H1 (cell line): ENCODE data around the gene C2orf81.

ENCODE experiments used
- YY1 ChIP-seq: IDR thresholded peaks from 2 replicates; pipeline ENCODE4 v1.6.1; 2011; ENCODE audit warnings: low read depth, mild to moderate bottlenecking, low read length
- TF ChIP-seq, protein P1 (sequence below), 3 experiments: IDR thresholded peaks; 1 replicate in 2 of 3; 2 replicates in 1 of 3; pipeline versions ENCODE4 v1.5.1 to v1.6.1; 2011; ENCODE audit warnings: low read length in 3 of 3, mild to moderate bottlenecking in 3 of 3, inconsistent platforms in 2 of 3, low read depth in 1 of 3, moderate library complexity in 1 of 3; ENCODE audit not compliant: insufficient read depth in 1 of 3; ENCODE audit errors: control extremely low read depth in 1 of 3

- TF ChIP-seq, protein P1, sequence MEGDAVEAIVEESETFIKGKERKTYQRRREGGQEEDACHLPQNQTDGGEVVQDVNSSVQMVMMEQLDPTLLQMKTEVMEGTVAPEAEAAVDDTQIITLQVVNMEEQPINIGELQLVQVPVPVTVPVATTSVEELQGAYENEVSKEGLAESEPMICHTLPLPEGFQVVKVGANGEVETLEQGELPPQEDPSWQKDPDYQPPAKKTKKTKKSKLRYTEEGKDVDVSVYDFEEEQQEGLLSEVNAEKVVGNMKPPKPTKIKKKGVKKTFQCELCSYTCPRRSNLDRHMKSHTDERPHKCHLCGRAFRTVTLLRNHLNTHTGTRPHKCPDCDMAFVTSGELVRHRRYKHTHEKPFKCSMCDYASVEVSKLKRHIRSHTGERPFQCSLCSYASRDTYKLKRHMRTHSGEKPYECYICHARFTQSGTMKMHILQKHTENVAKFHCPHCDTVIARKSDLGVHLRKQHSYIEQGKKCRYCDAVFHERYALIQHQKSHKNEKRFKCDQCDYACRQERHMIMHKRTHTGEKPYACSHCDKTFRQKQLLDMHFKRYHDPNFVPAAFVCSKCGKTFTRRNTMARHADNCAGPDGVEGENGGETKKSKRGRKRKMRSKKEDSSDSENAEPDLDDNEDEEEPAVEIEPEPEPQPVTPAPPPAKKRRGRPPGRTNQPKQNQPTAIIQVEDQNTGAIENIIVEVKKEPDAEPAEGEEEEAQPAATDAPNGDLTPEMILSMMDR (IDR thresholded peaks at IDR 0.05; ENCODE audit: control extremely low read depth in 1 of 3, insufficient read depth in 1 of 3, low read depth in 1 of 3, low read length in 3 of 3), result no peak
- no peak for TF ChIP-seq YY1
Observed at GRCh38 chr2:74366036-74366435, 55.4 kb downstream of the C2orf81 start.
